PC-9 (cell line): ENCODE data around the gene GOLGA6L26.

Experiments used
- EZH2 ChIP-seq: fragments of 200-600 bp; sonication (generic); IDR thresholded peaks from 2 replicates; pipeline ENCODE4 v1.8.0; 2017; ENCODE audit warnings: antibody characterized with exemption, low read depth
- TF ChIP-seq, protein P1 (sequence below): fragments of 200-600 bp; sonication (generic); conservative IDR thresholded peaks from 2 replicates; pipeline ENCODE4 v1.6.1; 2017; ENCODE audit warnings: mixed run types, antibody characterized with exemption, mild to moderate bottlenecking, moderate library complexity

DNA sequence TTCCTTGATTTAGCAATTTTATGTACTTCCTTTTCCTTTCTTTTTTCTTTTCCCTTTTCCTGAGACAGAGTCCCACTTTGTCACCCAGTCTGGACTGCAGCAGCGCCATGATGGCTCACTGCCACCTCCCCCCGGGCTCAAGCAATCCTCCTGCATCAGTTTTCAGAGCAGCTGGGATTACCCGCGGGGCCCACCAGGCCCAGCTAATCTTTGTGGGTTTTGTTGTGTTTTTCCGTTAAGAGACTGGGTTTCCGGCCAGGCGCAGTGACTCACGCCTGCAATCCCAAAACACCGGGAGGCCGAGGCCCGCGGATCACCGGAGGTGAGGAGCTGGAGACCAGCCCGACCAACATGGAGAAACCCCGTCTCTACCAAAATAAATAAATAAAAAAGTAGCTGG, 38.3 kb upstream of the GOLGA6L26 start:
- TF ChIP-seq, protein P1, sequence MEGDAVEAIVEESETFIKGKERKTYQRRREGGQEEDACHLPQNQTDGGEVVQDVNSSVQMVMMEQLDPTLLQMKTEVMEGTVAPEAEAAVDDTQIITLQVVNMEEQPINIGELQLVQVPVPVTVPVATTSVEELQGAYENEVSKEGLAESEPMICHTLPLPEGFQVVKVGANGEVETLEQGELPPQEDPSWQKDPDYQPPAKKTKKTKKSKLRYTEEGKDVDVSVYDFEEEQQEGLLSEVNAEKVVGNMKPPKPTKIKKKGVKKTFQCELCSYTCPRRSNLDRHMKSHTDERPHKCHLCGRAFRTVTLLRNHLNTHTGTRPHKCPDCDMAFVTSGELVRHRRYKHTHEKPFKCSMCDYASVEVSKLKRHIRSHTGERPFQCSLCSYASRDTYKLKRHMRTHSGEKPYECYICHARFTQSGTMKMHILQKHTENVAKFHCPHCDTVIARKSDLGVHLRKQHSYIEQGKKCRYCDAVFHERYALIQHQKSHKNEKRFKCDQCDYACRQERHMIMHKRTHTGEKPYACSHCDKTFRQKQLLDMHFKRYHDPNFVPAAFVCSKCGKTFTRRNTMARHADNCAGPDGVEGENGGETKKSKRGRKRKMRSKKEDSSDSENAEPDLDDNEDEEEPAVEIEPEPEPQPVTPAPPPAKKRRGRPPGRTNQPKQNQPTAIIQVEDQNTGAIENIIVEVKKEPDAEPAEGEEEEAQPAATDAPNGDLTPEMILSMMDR, result no peak
- TF ChIP-seq EZH2, result no peak
